HL-60 (cell line): ENCODE measurements around the gene GALNT17.

Experiments
- DNase-seq, 2 experiments: peaks; one replicate each; pipeline ENCODE4 v3.0.0-alpha.2; 2010 to 2020; ENCODE audit warnings: low read depth in 1 of 2, low spot score in 1 of 2
- H3K27ac ChIP-seq: fragments of 250-450 bp; sonication (Bioruptor Pico); replicated peaks from 2 replicates; pipeline ENCODE4 v1.5.1; 2020; ENCODE audit warnings: mild to moderate bottlenecking, moderate library complexity
- H3K27me3 ChIP-seq: fragments of 250-450 bp; sonication (Bioruptor Pico); 2 replicates; pipeline ENCODE4 v1.5.1; 2021; ENCODE audit warnings: mild to moderate bottlenecking, moderate library complexity; ENCODE audit not compliant: insufficient read depth, poor library complexity, severe bottlenecking
- H3K4me3 ChIP-seq: replicated peaks from 2 replicates; pipeline ENCODE4 v1.5.1; 2011; ENCODE audit warnings: mild to moderate bottlenecking, control low read depth, low read length; ENCODE audit not compliant: insufficient read depth
- GABPA ChIP-seq: IDR thresholded peaks from 2 replicates; pipeline ENCODE4 v1.6.1; 2012; ENCODE audit warnings: low read depth
- POLR2AphosphoS5 ChIP-seq: IDR thresholded peaks from 2 replicates; pipeline ENCODE4 v1.6.1; 2012; ENCODE audit warnings: low read depth
- SPI1 ChIP-seq: IDR thresholded peaks from 2 replicates; pipeline ENCODE4 v1.6.1; 2012; ENCODE audit warnings: low read depth, mild to moderate bottlenecking, borderline replicate concordance
- TF ChIP-seq, protein P1 (sequence below): IDR thresholded peaks from 2 replicates; pipeline ENCODE4 v1.6.1; 2012; ENCODE audit warnings: low read depth; ENCODE audit not compliant: insufficient replicate concordance
- TF ChIP-seq, protein P2 (sequence below): IDR thresholded peaks from one replicate; pipeline ENCODE4 v1.5.1; 2011; ENCODE audit warnings: low read length, control low read depth, inconsistent platforms; ENCODE audit not compliant: insufficient read depth

Gene GALNT17

DNA sequence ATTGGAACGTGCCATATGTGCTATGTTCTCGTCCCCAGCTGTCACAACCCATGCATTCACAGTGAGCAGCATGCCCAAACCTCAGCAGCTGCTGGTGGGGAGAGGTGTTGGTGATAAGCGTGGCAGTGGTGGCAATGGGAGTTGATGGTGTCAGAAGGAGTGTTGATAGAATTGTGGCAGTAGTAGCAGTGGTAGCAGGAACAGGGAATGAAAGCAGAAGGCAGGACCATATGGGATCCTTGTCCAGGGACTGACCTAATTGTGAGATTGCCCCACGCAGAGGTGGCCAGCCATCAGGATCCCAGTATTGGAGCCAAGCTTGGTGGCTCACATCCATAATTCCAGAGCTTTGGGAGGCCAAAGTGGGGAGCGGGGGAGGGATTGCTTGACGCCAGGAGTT lies 276.3 kb downstream of the GALNT17 start:
- H3K27me3 ChIP-seq = no peaks in the 10 kb centered on the region
- H3K27ac ChIP-seq = no peak overlapping the region
- no peak overlapping the region for H3K4me3 ChIP-seq
- DNase-seq = no peak
- TF ChIP-seq SPI1 = no peak
- no peak for TF ChIP-seq GABPA
- TF ChIP-seq POLR2AphosphoS5 = no peak
- TF ChIP-seq, protein P1, sequence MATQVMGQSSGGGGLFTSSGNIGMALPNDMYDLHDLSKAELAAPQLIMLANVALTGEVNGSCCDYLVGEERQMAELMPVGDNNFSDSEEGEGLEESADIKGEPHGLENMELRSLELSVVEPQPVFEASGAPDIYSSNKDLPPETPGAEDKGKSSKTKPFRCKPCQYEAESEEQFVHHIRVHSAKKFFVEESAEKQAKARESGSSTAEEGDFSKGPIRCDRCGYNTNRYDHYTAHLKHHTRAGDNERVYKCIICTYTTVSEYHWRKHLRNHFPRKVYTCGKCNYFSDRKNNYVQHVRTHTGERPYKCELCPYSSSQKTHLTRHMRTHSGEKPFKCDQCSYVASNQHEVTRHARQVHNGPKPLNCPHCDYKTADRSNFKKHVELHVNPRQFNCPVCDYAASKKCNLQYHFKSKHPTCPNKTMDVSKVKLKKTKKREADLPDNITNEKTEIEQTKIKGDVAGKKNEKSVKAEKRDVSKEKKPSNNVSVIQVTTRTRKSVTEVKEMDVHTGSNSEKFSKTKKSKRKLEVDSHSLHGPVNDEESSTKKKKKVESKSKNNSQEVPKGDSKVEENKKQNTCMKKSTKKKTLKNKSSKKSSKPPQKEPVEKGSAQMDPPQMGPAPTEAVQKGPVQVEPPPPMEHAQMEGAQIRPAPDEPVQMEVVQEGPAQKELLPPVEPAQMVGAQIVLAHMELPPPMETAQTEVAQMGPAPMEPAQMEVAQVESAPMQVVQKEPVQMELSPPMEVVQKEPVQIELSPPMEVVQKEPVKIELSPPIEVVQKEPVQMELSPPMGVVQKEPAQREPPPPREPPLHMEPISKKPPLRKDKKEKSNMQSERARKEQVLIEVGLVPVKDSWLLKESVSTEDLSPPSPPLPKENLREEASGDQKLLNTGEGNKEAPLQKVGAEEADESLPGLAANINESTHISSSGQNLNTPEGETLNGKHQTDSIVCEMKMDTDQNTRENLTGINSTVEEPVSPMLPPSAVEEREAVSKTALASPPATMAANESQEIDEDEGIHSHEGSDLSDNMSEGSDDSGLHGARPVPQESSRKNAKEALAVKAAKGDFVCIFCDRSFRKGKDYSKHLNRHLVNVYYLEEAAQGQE = no peak
- TF ChIP-seq, protein P2, sequence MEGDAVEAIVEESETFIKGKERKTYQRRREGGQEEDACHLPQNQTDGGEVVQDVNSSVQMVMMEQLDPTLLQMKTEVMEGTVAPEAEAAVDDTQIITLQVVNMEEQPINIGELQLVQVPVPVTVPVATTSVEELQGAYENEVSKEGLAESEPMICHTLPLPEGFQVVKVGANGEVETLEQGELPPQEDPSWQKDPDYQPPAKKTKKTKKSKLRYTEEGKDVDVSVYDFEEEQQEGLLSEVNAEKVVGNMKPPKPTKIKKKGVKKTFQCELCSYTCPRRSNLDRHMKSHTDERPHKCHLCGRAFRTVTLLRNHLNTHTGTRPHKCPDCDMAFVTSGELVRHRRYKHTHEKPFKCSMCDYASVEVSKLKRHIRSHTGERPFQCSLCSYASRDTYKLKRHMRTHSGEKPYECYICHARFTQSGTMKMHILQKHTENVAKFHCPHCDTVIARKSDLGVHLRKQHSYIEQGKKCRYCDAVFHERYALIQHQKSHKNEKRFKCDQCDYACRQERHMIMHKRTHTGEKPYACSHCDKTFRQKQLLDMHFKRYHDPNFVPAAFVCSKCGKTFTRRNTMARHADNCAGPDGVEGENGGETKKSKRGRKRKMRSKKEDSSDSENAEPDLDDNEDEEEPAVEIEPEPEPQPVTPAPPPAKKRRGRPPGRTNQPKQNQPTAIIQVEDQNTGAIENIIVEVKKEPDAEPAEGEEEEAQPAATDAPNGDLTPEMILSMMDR = no peak

DNA sequence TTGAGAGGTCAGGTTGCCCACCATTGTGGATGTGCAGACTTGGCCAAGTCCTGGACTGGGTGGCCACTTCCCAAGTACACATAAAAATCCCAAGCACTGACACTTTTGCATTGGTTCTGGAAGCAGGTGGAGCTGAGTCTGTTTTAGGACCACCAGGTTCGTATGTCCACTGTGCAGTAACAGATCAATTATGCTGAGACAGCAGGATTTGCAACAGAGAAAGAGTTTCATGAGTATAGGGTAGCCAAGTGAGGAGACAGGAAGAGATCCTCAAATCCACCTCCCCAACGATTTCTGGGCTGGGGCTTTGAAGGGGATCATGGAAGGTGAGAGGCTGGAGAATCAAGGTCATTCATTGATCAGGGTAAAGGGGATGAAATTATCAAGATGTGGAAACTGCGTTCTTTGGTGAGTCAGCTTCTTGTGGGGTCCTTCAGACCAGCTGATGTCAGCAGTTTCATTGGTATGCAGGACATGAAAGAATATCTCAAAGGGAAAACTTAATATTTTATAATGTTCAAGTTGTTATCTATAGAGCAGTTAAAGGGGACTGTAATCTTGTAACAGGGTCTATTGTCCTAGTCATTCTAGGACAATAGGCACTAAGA lies 277.7 kb downstream of the GALNT17 start:
- Histone ChIP-seq H3K27me3 (no peaks in the 10 kb centered on the region), H3K27ac (no peak overlapping the region)
- TF ChIP-seq GABPA (no peak), POLR2AphosphoS5 (no peak), SPI1 (no peak)
- TF ChIP-seq, protein P1 = no peak
- TF ChIP-seq, protein P2 = no peak

DNA sequence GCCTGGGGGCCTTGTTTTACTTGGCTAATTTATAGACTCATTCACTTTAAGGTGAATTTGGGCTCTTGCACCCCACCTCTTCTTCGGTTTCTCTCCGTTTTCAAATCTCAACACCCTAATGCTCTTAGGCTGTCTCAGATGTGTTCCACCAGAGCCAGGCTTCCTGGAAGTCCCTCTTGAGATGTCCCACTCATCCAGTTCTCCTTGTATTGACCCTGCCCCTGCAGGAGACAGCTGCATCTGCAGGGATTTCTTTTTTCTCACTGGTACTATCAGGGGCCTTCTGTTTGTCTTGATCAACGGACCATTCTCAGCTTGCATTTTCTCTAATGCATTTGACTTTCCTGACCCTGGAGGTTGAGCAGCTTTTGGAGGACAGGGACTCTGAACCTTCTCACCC lies 279.5 kb downstream of the GALNT17 start:
- TF ChIP-seq SPI1 (no peak), POLR2AphosphoS5 (no peak), GABPA (no peak)
- TF ChIP-seq, protein P1 = no peak
- TF ChIP-seq, protein P2 = no peak
- H3K27ac ChIP-seq = no peak overlapping the region
- DNase-seq = no peak
- no peaks in the 10 kb centered on the region for H3K27me3 ChIP-seq
- no peak overlapping the region for H3K4me3 ChIP-seq

More for the DNA sequence above, 277.7 kb downstream of the GALNT17 start:
- no peak for DNase-seq
- no peak overlapping the region for H3K4me3 ChIP-seq
